WTC11 (cell line): ENCODE results near the gene DENND1B. TPM values are rescaled to one million over a fixed set of nuclear protein-coding genes. Genes with fewer than 3 reads are reported as not detected.

Experiments
- ATAC-seq: fragments of 200-7000 bp; cut with Tn5 transposase; 2 replicates; pipeline ENCODE4 v1.10.0; 2021; ENCODE audit warnings: mild to moderate bottlenecking, moderate library complexity
- CTCF ChIA-PET: fragments of 300-600 bp; sonication (Branson Sonifier 250); formaldehyde crosslinking; loops from one replicate; lab custom pipeline; 2021; ENCODE audit warnings: antibody characterized with exemption; lab: Charles Lee
- POLR2A ChIA-PET: fragments of 350-600 bp; sonication (Branson Sonifier 250); formaldehyde crosslinking; loops from one replicate; lab custom pipeline; 2021; ENCODE audit warnings: antibody characterized with exemption; lab: Charles Lee
- DNase-seq: peaks from one replicate; pipeline ENCODE4 v3.0.0; 2021; ENCODE audit warnings: low spot score
- H3K27ac Mint-ChIP-seq: 2 replicates; pipeline ENCODE4 v1.8.0; 2021; ENCODE audit warnings: mixed read lengths
- H3K27me3 Mint-ChIP-seq: 2 replicates; pipeline ENCODE4 v1.8.0; 2021; ENCODE audit warnings: low read depth, mild to moderate bottlenecking, moderate library complexity, mixed read lengths
- H3K36me3 Mint-ChIP-seq: 2 replicates; pipeline ENCODE4 v1.8.0; 2021; ENCODE audit warnings: mixed read lengths
- H3K4me1 Mint-ChIP-seq: 2 replicates; pipeline ENCODE4 v1.8.0; 2022; ENCODE audit warnings: mixed read lengths
- H3K4me3 Mint-ChIP-seq: 2 replicates; pipeline ENCODE4 v1.8.0; 2021; ENCODE audit warnings: mild to moderate bottlenecking, moderate library complexity, mixed read lengths
- H3K9me3 Mint-ChIP-seq: 2 replicates; pipeline ENCODE4 v1.8.0; 2021; ENCODE audit warnings: mixed read lengths
- EMX1 ChIP-seq: fragments of 250-450 bp; sonication (Bioruptor Pico); IDR thresholded peaks from 2 replicates; pipeline ENCODE4 v1.8.0; 2021; ENCODE audit warnings: mild to moderate bottlenecking
- JUN ChIP-seq: sonication (generic); formaldehyde crosslinking; IDR thresholded peaks from 2 replicates; pipeline ENCODE4 v1.8.0; 2023; ENCODE audit warnings: mild to moderate bottlenecking, missing genetic modification reagents
- MYBL2 ChIP-seq: sonication (generic); formaldehyde crosslinking; IDR thresholded peaks from 2 replicates; pipeline ENCODE4 v1.8.1; 2023; ENCODE audit warnings: mild to moderate bottlenecking, moderate library complexity, missing genetic modification reagents
- NR1H2 ChIP-seq: sonication (generic); formaldehyde crosslinking; IDR thresholded peaks from 2 replicates; pipeline ENCODE4 v1.9.0; 2021; ENCODE audit warnings: mild to moderate bottlenecking, moderate library complexity, missing genetic modification reagents
- PRRX2 ChIP-seq: fragments of 250-450 bp; sonication (Bioruptor Pico); IDR thresholded peaks from 2 replicates; pipeline ENCODE4 v1.8.0; 2021; ENCODE audit warnings: mild to moderate bottlenecking
- RORB ChIP-seq: fragments of 250-450 bp; sonication (Bioruptor Pico); IDR thresholded peaks from 2 replicates; pipeline ENCODE4 v1.9.0; 2021; ENCODE audit warnings: mild to moderate bottlenecking
- SMAD3 ChIP-seq: sonication (generic); formaldehyde crosslinking; IDR thresholded peaks from 2 replicates; pipeline ENCODE4 v1.8.0; 2022; ENCODE audit warnings: missing genetic modification reagents, mild to moderate bottlenecking, borderline replicate concordance
- ZNF263 ChIP-seq: sonication (generic); formaldehyde crosslinking; IDR thresholded peaks from 2 replicates; pipeline ENCODE4 v1.8.1; 2022; ENCODE audit warnings: low read depth, mild to moderate bottlenecking, moderate library complexity, missing genetic modification reagents
- ZNF317 ChIP-seq: sonication (generic); formaldehyde crosslinking; IDR thresholded peaks from 2 replicates; pipeline ENCODE4 v1.8.1; 2023; ENCODE audit warnings: low read depth, mild to moderate bottlenecking, moderate library complexity, missing genetic modification reagents, borderline replicate concordance
- ZNF416 ChIP-seq: fragments of 250-450 bp; sonication (Bioruptor Pico); IDR thresholded peaks from 2 replicates; pipeline ENCODE4 v1.9.0; 2021; ENCODE audit warnings: mild to moderate bottlenecking, inconsistent platforms
- total RNA-seq: library from RNA; stranded (reverse); gene quantifications from 3 replicates; pipeline ENCODE4 v1.2.3, GENCODE V29; 2021
- TF ChIP-seq, protein P1 (sequence below): sonication (generic); formaldehyde crosslinking; IDR thresholded peaks from 2 replicates; pipeline ENCODE4 v1.8.1; 2022; ENCODE audit warnings: mild to moderate bottlenecking, missing genetic modification reagents, moderate library complexity, borderline replicate concordance
- TF ChIP-seq, protein P2 (sequence below): sonication (generic); formaldehyde crosslinking; IDR thresholded peaks from 2 replicates; pipeline ENCODE4 v1.8.1; 2023; ENCODE audit warnings: mild to moderate bottlenecking, missing genetic modification reagents, moderate library complexity
- TF ChIP-seq, protein P3 (sequence below): fragments of 200-600 bp; IDR thresholded peaks from 2 replicates; pipeline ENCODE4 v1.8.0; 2022; ENCODE audit warnings: antibody characterized with exemption
- TF ChIP-seq, protein P4 (sequence below): sonication (generic); formaldehyde crosslinking; IDR thresholded peaks from 2 replicates; pipeline ENCODE4 v1.8.1; 2023; ENCODE audit warnings: mild to moderate bottlenecking, missing genetic modification reagents
- TF ChIP-seq, protein P5 (sequence below): fragments of 250-450 bp; sonication (Bioruptor Pico); IDR thresholded peaks from 2 replicates; pipeline ENCODE4 v1.9.0; 2021; ENCODE audit warnings: mild to moderate bottlenecking
- TF ChIP-seq, protein P6 (sequence below): fragments of 250-450 bp; sonication (Bioruptor Pico); conservative IDR thresholded peaks from 2 replicates; pipeline ENCODE4 v1.9.0; 2021; ENCODE audit warnings: mild to moderate bottlenecking
- TF ChIP-seq, protein P7 (sequence below): sonication (generic); formaldehyde crosslinking; IDR thresholded peaks from 2 replicates; pipeline ENCODE4 v1.8.0; 2022; ENCODE audit warnings: mild to moderate bottlenecking, missing genetic modification reagents
- TF ChIP-seq, protein P8 (sequence below): sonication (generic); formaldehyde crosslinking; IDR thresholded peaks from 2 replicates; pipeline ENCODE4 v1.8.0; 2023; ENCODE audit warnings: missing genetic modification reagents
- TF ChIP-seq, protein P9 (sequence below): sonication (generic); formaldehyde crosslinking; IDR thresholded peaks from 2 replicates; pipeline ENCODE4 v1.8.0; 2022; ENCODE audit warnings: mild to moderate bottlenecking, missing genetic modification reagents

The DENND1B gene
- total RNA-seq, 1 experiment from 2014 or later = 4.3 TPM

DNA sequence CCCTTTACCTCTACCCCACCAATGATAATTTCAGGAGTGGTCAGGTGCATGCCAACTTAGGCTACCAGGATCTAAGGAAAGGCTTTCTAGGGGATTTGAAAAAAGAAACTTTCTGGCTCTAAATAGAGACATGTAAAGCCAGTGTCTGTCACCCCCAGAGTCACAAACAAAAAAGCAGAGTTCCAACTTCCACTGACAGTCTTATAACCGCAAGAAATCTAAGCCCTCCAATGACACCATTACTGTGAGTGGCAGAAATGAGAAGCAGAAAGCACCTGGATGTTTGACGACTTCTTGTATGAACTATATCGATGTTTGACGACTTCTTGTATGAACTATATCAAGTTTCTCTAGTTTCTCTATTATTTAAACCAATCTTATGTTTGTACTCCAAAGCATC, 6.0 kb downstream of the DENND1B start:
- no peak for ATAC-seq
- CTCF ChIA-PET = interaction anchor here (0.7 kb wide), 1 partner anchor 94 kb away, joined by 3 read pairs; no protein-coding TSS in a partner anchor
- TF ChIP-seq ZNF416 (no peak), MYBL2 (CRISPR knock-in tag) (no peak)
- TF ChIP-seq, protein P1, sequence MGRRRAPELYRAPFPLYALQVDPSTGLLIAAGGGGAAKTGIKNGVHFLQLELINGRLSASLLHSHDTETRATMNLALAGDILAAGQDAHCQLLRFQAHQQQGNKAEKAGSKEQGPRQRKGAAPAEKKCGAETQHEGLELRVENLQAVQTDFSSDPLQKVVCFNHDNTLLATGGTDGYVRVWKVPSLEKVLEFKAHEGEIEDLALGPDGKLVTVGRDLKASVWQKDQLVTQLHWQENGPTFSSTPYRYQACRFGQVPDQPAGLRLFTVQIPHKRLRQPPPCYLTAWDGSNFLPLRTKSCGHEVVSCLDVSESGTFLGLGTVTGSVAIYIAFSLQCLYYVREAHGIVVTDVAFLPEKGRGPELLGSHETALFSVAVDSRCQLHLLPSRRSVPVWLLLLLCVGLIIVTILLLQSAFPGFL (CRISPR knock-in tag) = no peak
- TF ChIP-seq, protein P2, sequence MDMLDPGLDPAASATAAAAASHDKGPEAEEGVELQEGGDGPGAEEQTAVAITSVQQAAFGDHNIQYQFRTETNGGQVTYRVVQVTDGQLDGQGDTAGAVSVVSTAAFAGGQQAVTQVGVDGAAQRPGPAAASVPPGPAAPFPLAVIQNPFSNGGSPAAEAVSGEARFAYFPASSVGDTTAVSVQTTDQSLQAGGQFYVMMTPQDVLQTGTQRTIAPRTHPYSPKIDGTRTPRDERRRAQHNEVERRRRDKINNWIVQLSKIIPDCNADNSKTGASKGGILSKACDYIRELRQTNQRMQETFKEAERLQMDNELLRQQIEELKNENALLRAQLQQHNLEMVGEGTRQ (CRISPR knock-in tag) = no peak
- TF ChIP-seq, protein P3, sequence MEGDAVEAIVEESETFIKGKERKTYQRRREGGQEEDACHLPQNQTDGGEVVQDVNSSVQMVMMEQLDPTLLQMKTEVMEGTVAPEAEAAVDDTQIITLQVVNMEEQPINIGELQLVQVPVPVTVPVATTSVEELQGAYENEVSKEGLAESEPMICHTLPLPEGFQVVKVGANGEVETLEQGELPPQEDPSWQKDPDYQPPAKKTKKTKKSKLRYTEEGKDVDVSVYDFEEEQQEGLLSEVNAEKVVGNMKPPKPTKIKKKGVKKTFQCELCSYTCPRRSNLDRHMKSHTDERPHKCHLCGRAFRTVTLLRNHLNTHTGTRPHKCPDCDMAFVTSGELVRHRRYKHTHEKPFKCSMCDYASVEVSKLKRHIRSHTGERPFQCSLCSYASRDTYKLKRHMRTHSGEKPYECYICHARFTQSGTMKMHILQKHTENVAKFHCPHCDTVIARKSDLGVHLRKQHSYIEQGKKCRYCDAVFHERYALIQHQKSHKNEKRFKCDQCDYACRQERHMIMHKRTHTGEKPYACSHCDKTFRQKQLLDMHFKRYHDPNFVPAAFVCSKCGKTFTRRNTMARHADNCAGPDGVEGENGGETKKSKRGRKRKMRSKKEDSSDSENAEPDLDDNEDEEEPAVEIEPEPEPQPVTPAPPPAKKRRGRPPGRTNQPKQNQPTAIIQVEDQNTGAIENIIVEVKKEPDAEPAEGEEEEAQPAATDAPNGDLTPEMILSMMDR = no peak
- no peak overlapping the region for H3K27ac Mint-ChIP-seq
- no peak overlapping the region for H3K4me3 Mint-ChIP-seq
- H3K36me3 Mint-ChIP-seq = no peaks in the 10 kb centered on the region
- POLR2A ChIA-PET = no interaction called here
- H3K27me3 Mint-ChIP-seq = peaks cover 6% of the 10 kb centered on the region
- H3K4me1 Mint-ChIP-seq = peaks cover 18% of the 10 kb centered on the region
- no peaks in the 10 kb centered on the region for H3K9me3 Mint-ChIP-seq
- DNase-seq = no peak

DNA sequence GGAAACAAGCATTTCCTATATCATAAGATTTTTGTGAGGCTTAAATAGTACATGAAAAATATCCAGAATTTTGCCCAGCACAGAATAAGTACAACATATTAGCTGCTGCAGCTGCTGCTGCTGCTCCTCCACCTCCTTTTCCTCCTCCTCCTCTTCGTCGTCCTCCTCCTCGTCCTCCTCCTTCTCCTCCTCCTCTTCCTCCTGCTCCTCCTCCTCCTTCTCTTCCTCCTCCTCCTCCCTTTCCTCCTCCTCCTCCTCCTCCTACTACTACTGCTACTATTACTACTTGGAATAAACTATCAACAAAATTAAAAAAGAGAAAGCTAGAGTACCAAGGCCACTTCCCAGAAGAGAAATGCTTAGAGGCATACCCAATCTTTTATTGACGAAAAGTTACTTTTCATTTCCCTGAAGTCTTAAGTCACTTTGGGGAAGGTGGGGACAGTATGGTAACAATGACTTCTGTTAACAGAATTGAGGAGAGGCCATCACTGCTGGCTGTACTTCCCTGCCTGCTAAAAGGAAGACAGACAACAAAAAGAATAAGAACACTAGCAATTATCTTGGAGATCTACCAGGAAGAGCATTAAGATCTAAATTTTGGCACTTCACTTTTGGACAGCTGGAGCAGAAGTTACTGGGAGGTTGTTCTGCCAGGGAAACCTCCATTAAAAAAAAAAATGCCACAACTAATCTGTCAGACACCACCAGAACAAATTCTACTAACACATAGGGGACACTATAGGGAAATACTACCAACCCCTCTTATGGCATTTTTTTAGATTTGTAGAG, 7.1 kb downstream of the DENND1B start:
- Mint-ChIP-seq H3K4me3 (no peak overlapping the region), H3K36me3 (no peaks in the 10 kb centered on the region), H3K27ac (no peak overlapping the region), H3K27me3 (no peaks in the 10 kb centered on the region), H3K4me1 (peaks cover 7% of the 10 kb centered on the region; the same call in 1 of the 2 replicates), H3K9me3 (no peaks in the 10 kb centered on the region)
- ATAC-seq (no peak), DNase-seq (no peak)
- ChIA-PET CTCF (interaction anchor here (0.7 kb wide), 1 partner anchor 95 kb away, joined by 3 read pairs; no protein-coding TSS in a partner anchor), POLR2A (no interaction called here)
- TF ChIP-seq ZNF263 (CRISPR knock-in tag) (peak; percentile 73; the same call in 1 of the 2 replicates), PRRX2 (CRISPR knock-in tag) (no peak)

DNA sequence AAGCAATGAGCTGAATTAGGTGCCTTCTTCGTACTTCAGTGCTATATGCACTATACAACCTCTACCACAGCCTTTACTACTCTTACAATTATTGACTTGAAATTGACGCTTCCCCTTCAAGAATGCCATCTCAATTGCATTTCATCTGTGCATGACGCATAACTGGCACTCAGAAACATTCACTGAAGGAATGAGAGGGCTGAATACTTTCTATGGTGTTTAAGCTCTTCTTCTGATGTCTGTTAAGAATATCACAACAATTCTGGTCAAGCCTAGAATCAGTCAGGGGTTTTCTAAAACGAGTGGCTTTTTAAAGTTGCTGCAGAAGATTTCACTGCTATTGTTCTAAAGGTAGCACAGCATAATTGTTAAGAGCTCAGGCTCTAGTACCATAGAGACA, 11.5 kb downstream of the DENND1B start:
- Mint-ChIP-seq H3K36me3 (no peaks in the 10 kb centered on the region), H3K4me1 (0 out of 2 replicates have a peak, but pooled peaks cover 3% of the 10 kb centered on the region), H3K9me3 (no peaks in the 10 kb centered on the region), H3K4me3 (no peak overlapping the region), H3K27me3 (no peaks in the 10 kb centered on the region), H3K27ac (no peak overlapping the region)
- DNase-seq = no peak
- POLR2A ChIA-PET = no interaction called here
- CTCF ChIA-PET = interaction anchor here (1.0 kb wide), 1 partner anchor 105 kb away, joined by 3 read pairs; no protein-coding TSS in a partner anchor
- ATAC-seq = no peak
- TF ChIP-seq ZNF317 (CRISPR knock-in tag) (no peak), NR1H2 (no peak), RORB (CRISPR knock-in tag) (no peak), EMX1 (CRISPR knock-in tag) (no peak), MYBL2 (CRISPR knock-in tag) (no peak), SMAD3 (CRISPR knock-in tag) (no peak), JUN (CRISPR knock-in tag) (no peak)
- TF ChIP-seq, protein P4, sequence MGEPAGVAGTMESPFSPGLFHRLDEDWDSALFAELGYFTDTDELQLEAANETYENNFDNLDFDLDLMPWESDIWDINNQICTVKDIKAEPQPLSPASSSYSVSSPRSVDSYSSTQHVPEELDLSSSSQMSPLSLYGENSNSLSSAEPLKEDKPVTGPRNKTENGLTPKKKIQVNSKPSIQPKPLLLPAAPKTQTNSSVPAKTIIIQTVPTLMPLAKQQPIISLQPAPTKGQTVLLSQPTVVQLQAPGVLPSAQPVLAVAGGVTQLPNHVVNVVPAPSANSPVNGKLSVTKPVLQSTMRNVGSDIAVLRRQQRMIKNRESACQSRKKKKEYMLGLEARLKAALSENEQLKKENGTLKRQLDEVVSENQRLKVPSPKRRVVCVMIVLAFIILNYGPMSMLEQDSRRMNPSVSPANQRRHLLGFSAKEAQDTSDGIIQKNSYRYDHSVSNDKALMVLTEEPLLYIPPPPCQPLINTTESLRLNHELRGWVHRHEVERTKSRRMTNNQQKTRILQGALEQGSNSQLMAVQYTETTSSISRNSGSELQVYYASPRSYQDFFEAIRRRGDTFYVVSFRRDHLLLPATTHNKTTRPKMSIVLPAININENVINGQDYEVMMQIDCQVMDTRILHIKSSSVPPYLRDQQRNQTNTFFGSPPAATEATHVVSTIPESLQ (CRISPR knock-in tag) = no peak
- TF ChIP-seq, protein P5, sequence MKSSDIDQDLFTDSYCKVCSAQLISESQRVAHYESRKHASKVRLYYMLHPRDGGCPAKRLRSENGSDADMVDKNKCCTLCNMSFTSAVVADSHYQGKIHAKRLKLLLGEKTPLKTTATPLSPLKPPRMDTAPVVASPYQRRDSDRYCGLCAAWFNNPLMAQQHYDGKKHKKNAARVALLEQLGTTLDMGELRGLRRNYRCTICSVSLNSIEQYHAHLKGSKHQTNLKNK (CRISPR knock-in tag) = no peak
- TF ChIP-seq, protein P6, sequence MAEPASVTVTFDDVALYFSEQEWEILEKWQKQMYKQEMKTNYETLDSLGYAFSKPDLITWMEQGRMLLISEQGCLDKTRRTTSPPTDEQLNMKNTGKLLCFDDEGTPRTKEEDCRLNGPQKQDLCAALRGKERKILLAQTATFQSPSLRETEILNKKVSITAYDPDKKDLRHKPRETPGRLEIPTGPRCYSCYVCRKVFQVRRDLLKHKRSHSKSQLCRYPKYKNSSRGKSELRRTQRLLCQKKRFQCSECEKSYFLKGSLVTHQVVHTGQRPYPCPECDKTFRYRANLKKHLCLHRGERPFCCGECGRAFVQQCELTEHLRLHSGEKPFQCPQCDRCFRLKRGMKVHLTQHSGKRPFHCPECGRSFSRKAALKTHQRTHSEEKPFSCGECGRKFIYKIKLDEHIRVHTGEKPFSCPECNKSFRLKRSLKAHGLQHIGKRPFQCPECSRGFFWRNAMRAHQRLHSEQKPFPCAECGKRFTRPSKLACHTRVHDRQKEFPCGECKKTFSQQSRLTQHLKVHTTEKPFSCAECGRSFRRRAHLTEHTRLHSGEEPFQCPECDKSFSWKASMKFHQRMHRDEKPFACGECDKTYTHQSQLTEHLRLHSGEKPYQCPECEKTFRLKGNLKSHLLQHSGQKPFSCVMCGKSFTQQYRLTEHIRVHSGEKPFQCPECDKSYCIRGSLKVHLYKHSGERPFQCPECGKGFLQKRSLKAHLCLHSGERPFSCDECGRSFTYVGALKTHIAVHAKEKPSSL (CRISPR knock-in tag) = no peak
- TF ChIP-seq, protein P7, sequence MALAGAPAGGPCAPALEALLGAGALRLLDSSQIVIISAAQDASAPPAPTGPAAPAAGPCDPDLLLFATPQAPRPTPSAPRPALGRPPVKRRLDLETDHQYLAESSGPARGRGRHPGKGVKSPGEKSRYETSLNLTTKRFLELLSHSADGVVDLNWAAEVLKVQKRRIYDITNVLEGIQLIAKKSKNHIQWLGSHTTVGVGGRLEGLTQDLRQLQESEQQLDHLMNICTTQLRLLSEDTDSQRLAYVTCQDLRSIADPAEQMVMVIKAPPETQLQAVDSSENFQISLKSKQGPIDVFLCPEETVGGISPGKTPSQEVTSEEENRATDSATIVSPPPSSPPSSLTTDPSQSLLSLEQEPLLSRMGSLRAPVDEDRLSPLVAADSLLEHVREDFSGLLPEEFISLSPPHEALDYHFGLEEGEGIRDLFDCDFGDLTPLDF (CRISPR knock-in tag) = no peak
- TF ChIP-seq, protein P8, sequence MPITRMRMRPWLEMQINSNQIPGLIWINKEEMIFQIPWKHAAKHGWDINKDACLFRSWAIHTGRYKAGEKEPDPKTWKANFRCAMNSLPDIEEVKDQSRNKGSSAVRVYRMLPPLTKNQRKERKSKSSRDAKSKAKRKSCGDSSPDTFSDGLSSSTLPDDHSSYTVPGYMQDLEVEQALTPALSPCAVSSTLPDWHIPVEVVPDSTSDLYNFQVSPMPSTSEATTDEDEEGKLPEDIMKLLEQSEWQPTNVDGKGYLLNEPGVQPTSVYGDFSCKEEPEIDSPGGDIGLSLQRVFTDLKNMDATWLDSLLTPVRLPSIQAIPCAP (CRISPR knock-in tag) = no peak
- TF ChIP-seq, protein P9, sequence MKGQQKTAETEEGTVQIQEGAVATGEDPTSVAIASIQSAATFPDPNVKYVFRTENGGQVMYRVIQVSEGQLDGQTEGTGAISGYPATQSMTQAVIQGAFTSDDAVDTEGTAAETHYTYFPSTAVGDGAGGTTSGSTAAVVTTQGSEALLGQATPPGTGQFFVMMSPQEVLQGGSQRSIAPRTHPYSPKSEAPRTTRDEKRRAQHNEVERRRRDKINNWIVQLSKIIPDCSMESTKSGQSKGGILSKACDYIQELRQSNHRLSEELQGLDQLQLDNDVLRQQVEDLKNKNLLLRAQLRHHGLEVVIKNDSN = no peak
